Muscle layer of duodenum (tissue), 2 donors: Measurements from ENCODE around the gene DDX41.

ENCODE experiments used
- H3K27ac ChIP-seq: one replicate; pipeline ENCODE4 v1.7.0; 2013; ENCODE audit warnings: mild to moderate bottlenecking, low read length
- H3K27me3 ChIP-seq: one replicate; pipeline ENCODE4 v1.7.0; 2013; ENCODE audit warnings: low read depth, mild to moderate bottlenecking, control low read depth, low read length
- H3K36me3 ChIP-seq, 2 donors: one replicate each; pipeline ENCODE4 v1.7.0; 2013; ENCODE audit warnings: low read length in 2 of 2, control low read depth in 1 of 2, mild to moderate bottlenecking in 1 of 2; ENCODE audit not compliant: insufficient read depth in 2 of 2, control insufficient read depth in 1 of 2
- H3K4me1 ChIP-seq, 2 donors: one replicate each; pipeline ENCODE4 v1.7.0; 2013; ENCODE audit warnings: low read length in 2 of 2, mild to moderate bottlenecking in 2 of 2, control low read depth in 1 of 2, moderate library complexity in 1 of 2; ENCODE audit not compliant: insufficient read depth in 2 of 2, control insufficient read depth in 1 of 2
- H3K4me3 ChIP-seq, 2 donors: one replicate each; pipeline ENCODE4 v1.7.0; 2013; ENCODE audit warnings: low read length in 2 of 2, low read depth in 1 of 2, mild to moderate bottlenecking in 1 of 2
- H3K9me3 ChIP-seq, 2 donors: one replicate each; pipeline ENCODE4 v1.7.0; 2013; ENCODE audit warnings: low read length in 2 of 2, control low read depth in 1 of 2, mild to moderate bottlenecking in 1 of 2; ENCODE audit not compliant: control insufficient read depth in 1 of 2
- donor health status: healthy.

The DDX41 gene

GRCh38 chr5:177511181-177511580 lies 5.6 kb downstream of the DDX41 start:
- Histone ChIP-seq H3K36me3 (peaks cover 31 to 60% of the 10 kb centered on the region in 2 donors), H3K9me3 (no peaks in the 10 kb centered on the region), H3K27ac (peak overlapping the region; percentile 36), H3K27me3 (no peaks in the 10 kb centered on the region), H3K4me1 (peaks cover 5 to 17% of the 10 kb centered on the region in 2 donors), H3K4me3 (no peak overlapping the region)

DNA sequence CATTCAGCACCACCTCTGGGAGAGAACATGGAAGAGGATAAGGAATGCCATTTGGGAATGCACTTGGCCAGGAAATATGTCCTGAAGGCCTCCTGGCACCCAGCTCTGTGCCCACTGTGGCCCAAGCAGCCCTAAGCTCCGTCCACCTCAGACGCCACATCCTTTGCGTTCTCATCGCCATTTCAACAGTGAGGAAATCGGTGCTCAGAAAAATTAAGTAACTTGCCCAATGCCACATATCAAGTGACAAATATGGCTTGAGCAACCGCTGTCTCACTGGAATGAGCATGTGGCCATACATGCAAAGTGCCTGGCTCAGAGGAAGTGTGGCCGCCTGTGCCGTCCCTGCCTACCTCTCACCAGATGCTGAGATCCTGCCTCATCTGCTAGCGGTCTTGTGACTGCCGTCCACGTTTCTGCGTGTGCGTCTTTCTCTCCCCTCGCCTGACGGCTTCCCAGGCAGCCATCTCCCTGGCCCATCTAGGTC lies 6.2 kb downstream of the DDX41 start:
- Histone ChIP-seq H3K36me3 (peaks cover 30 to 56% of the 10 kb centered on the region in 2 donors), H3K27ac (peak overlapping the region; percentile 36), H3K9me3 (no peaks in the 10 kb centered on the region), H3K4me3 (peak overlapping the region in 1 of 2 donors; percentile 21), H3K4me1 (peaks cover 0 to 11% of the 10 kb centered on the region in 2 donors), H3K27me3 (no peaks in the 10 kb centered on the region)

GRCh38 chr5:177509991-177510566 lies 6.7 kb downstream of the DDX41 start:
- peak overlapping the region in 1 of 2 donors; percentile 21 for H3K4me3 ChIP-seq
- H3K36me3 ChIP-seq, result peaks cover 25 to 52% of the 10 kb centered on the region in 2 donors

DNA sequence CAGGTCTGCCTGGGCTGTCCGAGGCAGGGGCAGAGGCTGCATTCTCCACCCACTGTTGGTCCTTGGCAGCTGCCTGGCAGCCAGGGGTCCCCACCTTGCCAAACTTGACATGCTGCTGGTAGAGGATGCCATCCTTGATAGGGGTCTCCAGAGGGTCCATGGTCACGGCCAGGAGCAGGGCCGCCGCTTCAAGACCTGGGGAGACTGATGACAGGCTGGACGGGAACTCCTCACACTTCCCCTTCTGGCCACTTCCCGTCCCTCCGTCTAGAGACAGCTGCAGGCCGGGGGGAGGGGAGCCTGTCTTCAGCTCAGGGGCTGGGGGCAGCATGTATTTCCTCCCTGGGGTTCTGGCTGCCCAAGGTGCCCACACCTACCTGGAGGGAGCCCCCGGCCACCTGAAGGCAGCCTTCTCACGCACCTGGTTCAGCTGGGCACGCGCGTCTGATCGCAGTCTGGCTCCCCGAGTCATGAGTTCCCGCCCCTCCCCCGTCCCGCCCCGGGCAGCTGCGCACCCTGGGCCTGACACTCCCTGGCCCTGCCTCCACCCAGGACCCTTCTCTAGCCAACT lies 7.3 kb downstream of the DDX41 start, which contains the start of gene DOK3:
Gene DOK3, minus strand, starts transcription at position 446 of the 571 bp plus-strand sequence. Its CDS starts 286 bp downstream, at position 160.
- no peaks in the 10 kb centered on the region for H3K27me3 ChIP-seq
- H3K9me3 ChIP-seq, result no peaks in the 10 kb centered on the region
- H3K27ac ChIP-seq, result peak within 1 kb of the TSS; percentile 74
- peaks cover 0 to under 1% of the 10 kb centered on the region in 2 donors for H3K4me1 ChIP-seq
- peak within 1 kb of the TSS; percentile 45 to 53 for H3K4me3 ChIP-seq
- peaks cover 21 to 50% of the 10 kb centered on the region in 2 donors for H3K36me3 ChIP-seq

More at GRCh38 chr5:177509991-177510566, 6.7 kb downstream of the DDX41 start:
- H3K27me3 ChIP-seq, result no peaks in the 10 kb centered on the region
- H3K9me3 ChIP-seq, result no peaks in the 10 kb centered on the region
- peaks cover 0 to 6% of the 10 kb centered on the region in 2 donors for H3K4me1 ChIP-seq
- H3K27ac ChIP-seq, result peak overlapping the region; percentile 36

DNA sequence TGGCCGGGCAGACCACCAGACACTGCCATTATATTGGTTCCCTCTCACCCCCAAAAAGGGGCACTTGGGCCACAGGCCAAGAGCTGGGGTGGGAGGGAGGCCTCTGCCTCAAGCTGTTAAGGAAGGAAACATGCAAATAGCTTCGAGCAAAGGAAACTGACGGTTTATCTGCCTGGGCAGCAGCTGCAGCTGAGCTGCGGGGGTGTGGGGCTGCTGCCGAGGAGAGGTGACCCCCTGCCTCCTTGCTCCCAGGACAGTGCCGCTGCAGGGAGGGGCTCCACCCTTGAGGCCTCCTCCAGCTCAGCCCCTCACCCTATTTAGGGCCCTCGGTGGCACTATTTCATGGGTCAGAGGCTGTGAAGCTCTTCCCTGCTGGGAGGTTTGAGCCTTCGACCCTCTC lies 7.9 kb downstream of the DDX41 start:
- Histone ChIP-seq H3K4me1 (no peaks in the 10 kb centered on the region), H3K27me3 (no peaks in the 10 kb centered on the region), H3K36me3 (peaks cover 18 to 48% of the 10 kb centered on the region in 2 donors), H3K27ac (peak overlapping the region; percentile 74), H3K4me3 (peak overlapping the region; percentile 45 to 53), H3K9me3 (no peaks in the 10 kb centered on the region)

- peaks cover 18 to 42% of the 10 kb centered on the region in 2 donors for H3K36me3 ChIP-seq
Measured at GRCh38 chr5:177508221-177508611, 8.5 kb downstream of the DDX41 start.

GRCh38 chr5:177507596-177508220 lies 9.1 kb downstream of the DDX41 start:
- peak overlapping the region in 1 of 2 donors; percentile 53 for H3K4me3 ChIP-seq
- H3K36me3 ChIP-seq, result peaks cover 17 to 37% of the 10 kb centered on the region in 2 donors
- no peaks in the 10 kb centered on the region for H3K9me3 ChIP-seq
- H3K27ac ChIP-seq, result no peak overlapping the region
- H3K27me3 ChIP-seq, result no peaks in the 10 kb centered on the region
- H3K4me1 ChIP-seq, result no peaks in the 10 kb centered on the region

More at GRCh38 chr5:177508221-177508611, 8.5 kb downstream of the DDX41 start:
- no peak overlapping the region for H3K27ac ChIP-seq
- H3K9me3 ChIP-seq, result no peaks in the 10 kb centered on the region
- H3K4me3 ChIP-seq, result peak overlapping the region; percentile 45 to 53
- no peaks in the 10 kb centered on the region for H3K27me3 ChIP-seq
- H3K4me1 ChIP-seq, result no peaks in the 10 kb centered on the region

- Histone ChIP-seq H3K27me3 (no peaks in the 10 kb centered on the region), H3K9me3 (no peaks in the 10 kb centered on the region), H3K36me3 (peaks cover 14 to 32% of the 10 kb centered on the region in 2 donors), H3K4me1 (no peaks in the 10 kb centered on the region), H3K4me3 (no peak overlapping the region), H3K27ac (no peak overlapping the region)
Measured at GRCh38 chr5:177507165-177507564, 9.6 kb downstream of the DDX41 start.

GRCh38 chr5:177505075-177505474 lies 11.7 kb downstream of the DDX41 start:
- Histone ChIP-seq H3K27ac (no peak overlapping the region), H3K4me1 (peaks cover 4 to 12% of the 10 kb centered on the region in 2 donors), H3K9me3 (no peaks in the 10 kb centered on the region), H3K4me3 (no peak overlapping the region), H3K27me3 (no peaks in the 10 kb centered on the region), H3K36me3 (peaks cover 0 to 11% of the 10 kb centered on the region in 2 donors)

DNA sequence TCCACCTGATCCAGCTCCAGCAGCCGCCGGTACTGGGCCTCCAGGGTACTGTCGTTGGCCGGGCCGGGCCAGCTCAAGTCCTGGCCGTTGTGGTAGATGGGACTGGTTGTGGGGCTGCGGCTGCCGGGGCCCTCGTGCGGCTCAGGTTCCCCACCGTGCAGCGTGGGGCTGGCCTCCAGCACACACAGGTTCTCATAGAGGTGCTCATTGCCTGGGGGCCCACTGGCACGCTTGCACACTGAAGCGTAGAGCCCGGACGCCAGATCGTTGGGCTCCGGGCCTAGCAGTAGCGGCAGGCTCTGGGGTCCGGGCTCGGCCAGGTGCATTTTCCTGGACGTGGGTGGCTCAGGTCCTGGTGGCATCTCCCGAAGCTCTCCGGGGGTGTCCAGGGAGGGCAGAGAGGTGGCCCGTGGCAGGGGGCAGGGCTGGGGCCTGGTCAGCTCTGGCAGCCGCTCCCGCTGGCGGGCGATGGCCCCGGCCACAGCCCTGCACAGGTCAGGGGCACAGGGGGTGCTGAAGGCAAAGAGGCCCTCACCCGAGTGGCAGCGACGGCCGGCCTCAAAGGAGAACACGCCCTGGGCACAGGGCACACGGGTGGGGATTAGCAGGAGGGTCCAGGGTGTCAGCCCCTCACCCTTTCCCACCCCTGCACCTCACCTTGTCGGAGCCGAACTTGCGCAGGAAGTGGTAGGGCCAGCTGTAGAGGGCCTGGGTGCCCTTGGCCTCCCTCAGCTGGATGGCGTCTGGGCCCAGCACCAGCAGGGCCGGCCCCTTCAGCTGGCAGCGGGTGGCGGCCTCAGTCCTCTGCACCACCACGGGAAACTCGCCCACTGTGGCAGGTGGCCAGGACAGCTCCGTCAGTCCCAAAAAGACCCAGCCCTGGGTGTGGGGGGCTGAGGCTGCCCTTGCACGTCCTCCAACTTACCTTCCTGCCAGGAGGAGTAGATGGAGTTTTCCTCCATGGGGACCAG lies 12.4 kb downstream of the DDX41 start:
- H3K27me3 ChIP-seq, result no peaks in the 10 kb centered on the region
- H3K4me1 ChIP-seq, result peaks cover 4 to 12% of the 10 kb centered on the region in 2 donors
- peaks cover 0 to 9% of the 10 kb centered on the region in 2 donors for H3K36me3 ChIP-seq
- H3K4me3 ChIP-seq, result no peak overlapping the region
- no peak overlapping the region for H3K27ac ChIP-seq
- H3K9me3 ChIP-seq, result no peaks in the 10 kb centered on the region
